ENCODE data around the gene CTAG1B. TPM values are rescaled to one million over a fixed set of nuclear protein-coding genes. Genes with fewer than 3 reads are reported as not detected.

Gene CTAG1B
- total and polyA plus RNA-seq, 2 donors (not counting 3 experiments of a cell fraction or from before 2014, with no cell fraction given) = not detected

GRCh38 chrX:154602766-154603437, 16.2 kb downstream of the CTAG1B start:
- dilution Hi-C loops (cut with MboI; ENCODE audit: extremely low pct_ligation_motif_present, low sequenced_read_pairs) = no loop called here

More at GRCh38 chrX:154602766-154603437, 16.2 kb downstream of the CTAG1B start:
- Histone ChIP-seq H3K9ac (replicated peaks; ENCODE audit: extremely low read depth, insufficient read depth, low read length) (no peak overlapping the region), H3K27me3 (ENCODE audit: control insufficient read depth in 2 of 2, insufficient read depth in 2 of 2, low read length in 2 of 2) (no peaks in the 10 kb centered on the region), H3K79me2 (ENCODE audit: control insufficient read depth, insufficient read depth, low read length) (no peaks in the 10 kb centered on the region), H3K4me2 (ENCODE audit: insufficient read depth, low read length) (no peak overlapping the region), H3K9me3 (replicated peaks; ENCODE audit: control insufficient read depth, insufficient read depth, low read length) (no peaks in the 10 kb centered on the region), H4K20me1 (replicated peaks; ENCODE audit: control insufficient read depth, extremely low read depth, insufficient read depth, low read length) (no peaks in the 10 kb centered on the region), H3K27ac (ENCODE audit: insufficient read depth, low read depth, low read length) (no peak overlapping the region), H3K4me1 (ENCODE audit: control insufficient read depth, extremely low read depth, insufficient read depth, low read length) (peaks cover 6% of the 10 kb centered on the region), H2AFZ (ENCODE audit: low read depth, low read length) (no peak overlapping the region), H3K9me1 (replicated peaks; ENCODE audit: control insufficient read depth, extremely low read depth, insufficient read depth, low read length) (no peaks in the 10 kb centered on the region), H3K36me3 (ENCODE audit: control insufficient read depth in 2 of 2, extremely low read depth in 1 of 2, insufficient read depth in 2 of 2, low read length in 2 of 2) (no peaks in the 10 kb centered on the region), H3K4me3 (replicated peaks in 1 of 3; ENCODE audit: insufficient read depth in 1 of 3, low read depth in 1 of 3, low read length in 3 of 3) (no peak overlapping the region)
- ChIA-PET POLR2A (no interaction called here), CTCF (no interaction called here)
- intact Hi-C loops (cut with micrococcal nuclease) = no loop called here
- no TSS peak for BruUV-seq (replicated peaks)
- no peak for DNase-seq (ENCODE audit: low read depth, low spot score)
- no peak for FAIRE-seq
- no peak for TF ChIP-seq GATA2 (IDR thresholded peaks at IDR 0.05; ENCODE audit: insufficient read depth, insufficient read length, low read depth, low read length)
- no peak for TF ChIP-seq MYC (IDR thresholded peaks at IDR 0.05; ENCODE audit: low read depth, low read length)
- no peak for TF ChIP-seq POLR2A (IDR thresholded peaks at IDR 0.05; ENCODE audit: low read depth, low read length)
- TF ChIP-seq CTCF (IDR thresholded peaks at IDR 0.05; ENCODE audit: extremely low read depth in 1 of 2, insufficient read depth in 1 of 2, low read depth in 1 of 2, low read length in 2 of 2) = no peak
- no peak for TF ChIP-seq MAX (IDR thresholded peaks at IDR 0.05; ENCODE audit: insufficient read depth, insufficient read length)
